ENCODE results near the gene CCDC85B.

The CCDC85B gene

GRCh38 chr11:65857853-65858680 is 32.4 kb upstream of the CCDC85B start, which contains the start of gene CFL1:
CFL1 (minus strand) TSS chr11:65858180; CDS start chr11:65858099, 81 bp downstream.
- DNase-seq (ENCODE audit: low read depth): peak; percentile 84

- DNase-seq (ENCODE audit: low read depth): no peak
These were observed 31.8 kb upstream of the CCDC85B start for GRCh38 chr11:65858681-65859087.

DNA sequence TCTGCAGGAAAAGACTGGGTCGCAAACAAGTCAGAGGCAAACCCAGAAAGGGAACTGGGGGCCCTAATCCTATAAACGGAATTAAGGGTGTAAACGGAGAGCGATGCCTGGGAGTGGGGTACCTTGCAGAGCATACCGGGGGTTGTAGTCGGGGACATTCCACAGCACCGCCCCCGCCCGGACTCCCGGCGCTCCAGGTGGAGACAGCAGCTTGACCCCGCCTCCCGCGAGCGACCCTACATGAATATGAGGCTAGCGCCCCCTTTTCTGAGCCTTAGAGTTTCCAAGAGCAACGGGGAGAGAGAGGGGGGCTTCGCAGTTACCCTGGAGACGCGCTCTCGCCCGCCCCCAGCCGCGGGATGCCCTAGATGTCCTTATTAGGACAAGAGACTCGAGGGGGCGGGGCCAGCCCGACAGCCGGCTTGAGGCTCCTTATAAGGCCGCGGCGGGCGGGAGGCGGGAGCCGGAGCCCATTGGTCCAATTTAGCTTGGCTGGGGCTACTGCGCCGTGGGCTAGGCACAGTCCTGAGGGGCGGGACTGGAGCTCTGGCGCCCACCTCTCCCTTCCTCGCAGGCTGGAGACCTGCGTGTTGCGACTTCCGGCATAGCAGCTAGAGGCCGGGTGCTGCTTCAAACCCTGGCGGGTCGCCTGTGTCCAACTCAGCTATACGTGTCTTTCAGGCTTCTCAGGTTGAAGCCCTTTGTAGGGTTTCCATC is 31.2 kb upstream of the CCDC85B start:
- peak; percentile 89 for DNase-seq (ENCODE audit: low read depth)

DNA sequence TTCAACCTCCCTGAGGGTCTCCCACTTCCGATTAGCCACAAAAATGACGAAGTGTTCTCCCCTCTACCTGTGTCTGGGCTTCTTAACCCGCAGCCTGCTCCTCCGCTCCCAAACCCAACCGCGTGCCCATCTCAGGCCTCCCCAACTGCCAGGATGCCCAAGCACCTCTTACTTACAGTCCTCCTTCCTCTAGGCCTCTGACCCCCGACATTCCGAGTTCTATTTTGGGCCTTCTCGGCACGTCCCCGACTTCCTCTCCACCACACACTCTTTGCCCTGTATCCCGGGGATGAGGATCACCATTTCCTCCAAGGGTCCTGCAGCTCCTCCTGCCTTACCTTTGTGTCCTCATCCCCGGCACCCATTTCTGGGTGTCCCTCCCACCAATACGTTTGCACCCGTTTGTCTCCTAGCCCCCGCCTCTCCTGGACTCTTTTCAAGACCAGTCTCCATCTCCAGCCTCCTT is 30.6 kb upstream of the CCDC85B start:
- DNase-seq (ENCODE audit: low read depth): peak; percentile 31

DNA sequence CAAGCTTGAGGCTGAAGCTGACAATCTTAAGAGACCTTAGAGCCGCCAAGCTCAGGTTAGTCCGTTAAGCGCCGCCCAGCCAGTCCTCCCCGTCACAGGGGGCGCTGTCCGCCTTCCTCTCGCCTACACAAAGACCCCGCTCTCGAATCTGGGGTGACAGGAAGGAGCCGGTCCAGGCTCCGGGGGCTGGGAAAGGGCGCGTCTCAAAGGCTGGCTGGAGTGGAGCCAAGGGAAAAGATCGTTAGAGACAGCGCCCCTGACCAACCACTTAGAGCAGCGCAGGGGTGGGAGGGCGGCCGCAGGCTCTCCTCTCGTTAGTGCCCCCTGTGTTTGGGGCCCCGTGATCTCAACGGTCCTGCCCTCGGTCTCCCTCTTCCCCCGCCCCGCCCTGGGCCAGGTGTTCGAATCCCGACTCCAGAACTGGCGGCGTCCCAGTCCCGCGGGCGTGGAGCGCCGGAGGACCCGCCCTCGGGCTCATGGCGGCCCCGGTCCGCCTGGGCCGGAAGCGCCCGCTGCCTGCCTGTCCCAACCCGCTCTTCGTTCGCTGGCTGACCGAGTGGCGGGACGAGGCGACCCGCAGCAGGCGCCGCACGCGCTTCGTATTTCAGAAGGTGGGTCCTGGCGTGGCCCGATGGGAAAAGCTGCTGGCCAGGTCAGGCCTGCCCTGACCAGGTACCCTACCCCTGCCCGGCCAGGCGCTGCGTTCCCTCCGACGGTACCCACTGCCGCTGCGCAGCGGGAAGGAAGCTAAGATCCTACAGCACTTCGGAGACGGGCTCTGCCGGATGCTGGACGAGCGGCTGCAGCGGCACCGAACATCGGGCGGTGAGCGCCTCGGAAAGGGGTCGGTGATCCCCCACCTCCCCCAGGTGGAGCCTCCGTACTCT is 30.0 kb upstream of the CCDC85B start, which contains the start of gene MUS81:
MUS81 (plus strand) TSS at position 156 of the 887 bp plus-strand sequence; CDS start at position 477, 321 bp downstream.
- peak; percentile 91 for DNase-seq (ENCODE audit: low read depth)

- DNase-seq (ENCODE audit: low read depth): no peak
These were observed 29.3 kb upstream of the CCDC85B start for GRCh38 chr11:65861165-65861505.

GRCh38 chr11:65861533-65862183 is 28.8 kb upstream of the CCDC85B start:
- no peak for DNase-seq (ENCODE audit: low read depth)

- DNase-seq (ENCODE audit: low read depth): no peak
These were observed 28.2 kb upstream of the CCDC85B start for GRCh38 chr11:65862191-65862735.

DNA sequence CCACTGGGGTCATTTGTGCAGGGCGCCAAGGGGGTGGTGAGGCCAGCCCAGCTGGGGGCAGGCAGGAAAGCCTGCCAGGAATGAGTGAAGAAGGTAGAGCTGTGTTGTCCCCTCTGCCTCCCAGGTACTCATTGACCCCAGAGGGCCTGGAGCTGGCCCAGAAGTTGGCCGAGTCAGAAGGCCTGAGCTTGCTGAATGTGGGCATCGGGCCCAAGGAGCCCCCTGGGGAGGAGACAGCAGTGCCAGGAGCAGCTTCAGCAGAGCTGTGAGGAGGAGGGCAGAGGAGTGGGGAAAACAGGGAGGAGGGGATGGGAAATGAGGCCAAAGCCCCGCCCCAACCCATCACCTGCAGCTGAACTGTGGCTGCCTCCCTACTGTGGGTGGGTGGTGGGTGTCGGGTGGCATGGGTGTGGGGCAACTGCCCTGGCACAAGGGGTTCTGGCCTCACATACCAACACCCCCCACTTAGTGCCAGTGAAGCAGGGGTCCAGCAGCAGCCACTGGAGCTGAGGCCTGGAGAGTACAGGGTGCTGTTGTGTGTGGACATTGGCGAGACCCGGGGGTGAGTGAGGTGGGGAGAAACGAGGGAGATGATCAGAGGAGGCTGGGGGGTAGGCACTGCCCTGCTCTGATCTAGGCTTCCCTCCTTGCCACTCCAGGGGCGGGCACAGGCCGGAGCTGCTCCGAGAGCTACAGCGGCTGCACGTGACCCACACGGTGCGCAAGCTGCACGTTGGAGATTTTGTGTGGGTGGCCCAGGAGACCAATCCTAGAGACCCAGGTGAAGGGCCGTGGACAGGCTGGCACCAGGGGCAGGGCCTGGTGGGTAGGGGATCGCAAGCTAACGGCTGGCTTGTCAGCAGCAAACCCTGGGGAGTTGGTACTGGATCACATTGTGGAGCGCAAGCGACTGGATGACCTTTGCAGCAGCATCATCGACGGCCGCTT is 27.3 kb upstream of the CCDC85B start:
- no peak for DNase-seq (ENCODE audit: low read depth)

DNA sequence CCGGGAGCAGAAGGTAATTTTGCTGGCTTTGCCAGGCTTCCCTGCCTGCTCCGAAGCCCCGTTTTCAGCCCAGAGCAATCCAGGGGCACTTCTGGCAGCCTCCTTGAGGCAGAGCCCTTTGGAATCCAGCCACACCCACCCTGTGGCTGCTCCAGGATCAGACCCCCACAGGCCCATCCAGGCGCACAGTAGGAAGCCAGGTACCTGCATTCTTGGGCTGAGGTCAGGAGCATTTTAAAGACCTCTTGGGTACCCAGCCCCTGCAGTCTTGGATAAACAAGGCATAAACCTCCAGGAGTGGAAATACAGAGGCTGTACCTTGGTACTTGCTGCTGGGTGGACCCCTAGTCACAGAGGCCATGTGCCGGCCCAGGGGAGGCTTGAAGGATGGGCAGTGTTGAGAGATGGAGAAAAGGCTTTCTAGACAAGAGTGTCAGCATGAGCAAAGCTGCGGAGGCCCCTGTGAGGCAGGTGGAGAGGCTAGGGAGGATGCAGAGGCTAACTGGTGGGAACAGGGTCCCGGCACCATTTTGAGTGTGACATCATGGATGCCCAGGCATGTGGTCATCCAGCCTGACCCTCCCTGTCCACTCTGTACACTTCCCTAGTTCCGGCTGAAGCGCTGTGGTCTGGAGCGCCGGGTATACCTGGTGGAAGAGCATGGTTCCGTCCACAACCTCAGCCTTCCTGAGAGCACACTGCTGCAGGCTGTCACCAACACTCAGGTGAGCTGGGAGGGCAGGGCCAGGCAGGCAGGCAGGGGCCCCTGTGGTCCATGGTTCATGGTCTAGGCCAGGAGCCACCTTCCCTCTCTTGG is 26.4 kb upstream of the CCDC85B start:
- DNase-seq (ENCODE audit: low read depth): no peak

DNA sequence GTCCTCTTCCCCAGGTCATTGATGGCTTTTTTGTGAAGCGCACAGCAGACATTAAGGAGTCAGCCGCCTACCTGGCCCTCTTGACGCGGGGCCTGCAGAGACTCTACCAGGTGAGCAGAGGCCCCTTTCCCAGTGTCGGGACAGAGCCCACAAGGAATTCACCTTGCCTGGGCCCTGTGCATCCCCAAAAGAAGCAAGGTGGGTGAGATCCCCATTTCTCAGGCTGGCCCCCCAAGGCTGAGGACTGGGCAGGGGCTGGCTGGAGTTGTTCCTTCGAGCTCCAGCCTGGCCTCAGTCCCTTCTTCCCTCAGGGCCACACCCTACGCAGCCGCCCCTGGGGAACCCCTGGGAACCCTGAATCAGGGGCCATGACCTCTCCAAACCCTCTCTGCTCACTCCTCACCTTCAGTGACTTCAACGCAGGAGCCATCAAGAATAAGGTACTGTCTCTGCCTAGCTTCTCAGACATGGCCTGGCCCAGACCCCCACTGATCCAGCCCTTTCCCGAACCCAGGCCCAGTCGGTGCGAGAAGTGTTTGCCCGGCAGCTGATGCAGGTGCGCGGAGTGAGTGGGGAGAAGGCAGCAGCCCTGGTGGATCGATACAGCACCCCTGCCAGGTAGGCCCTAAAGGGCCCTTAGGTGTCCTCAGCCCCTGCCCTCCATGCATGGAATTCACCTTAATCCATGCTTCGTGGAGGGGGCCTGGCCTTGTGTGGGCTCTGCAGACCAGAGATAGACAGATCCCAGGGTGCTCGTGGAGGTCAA is 25.6 kb upstream of the CCDC85B start:
- DNase-seq (ENCODE audit: low read depth): no peak

DNA sequence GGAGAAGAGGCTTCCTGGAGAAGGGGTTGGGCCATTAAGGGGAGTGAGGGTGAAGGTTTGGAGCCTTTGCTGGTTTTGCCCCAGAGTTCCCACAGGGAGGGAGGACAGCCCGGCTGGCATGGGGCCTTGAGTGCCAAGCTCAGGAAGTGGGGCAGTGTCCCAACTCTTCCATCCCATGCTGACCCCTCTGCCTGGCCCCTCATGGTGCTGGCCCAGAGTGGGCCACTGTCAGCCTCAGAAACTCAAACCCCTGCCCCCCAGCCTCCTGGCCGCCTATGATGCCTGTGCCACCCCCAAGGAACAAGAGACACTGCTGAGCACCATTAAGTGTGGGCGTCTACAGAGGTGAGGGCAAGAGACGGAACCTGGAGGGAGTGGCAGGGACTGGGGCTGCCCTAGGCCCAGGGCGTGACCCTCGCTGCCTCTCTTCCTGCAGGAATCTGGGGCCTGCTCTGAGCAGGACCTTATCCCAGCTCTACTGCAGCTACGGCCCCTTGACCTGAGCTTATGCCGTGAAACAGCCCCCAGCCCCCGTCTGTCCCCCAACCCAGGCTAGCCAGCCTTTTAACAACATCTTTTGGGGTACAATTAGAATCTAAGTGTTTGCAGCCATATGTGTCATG is 24.8 kb upstream of the CCDC85B start:
- DNase-seq (ENCODE audit: low read depth): no peak

DNA sequence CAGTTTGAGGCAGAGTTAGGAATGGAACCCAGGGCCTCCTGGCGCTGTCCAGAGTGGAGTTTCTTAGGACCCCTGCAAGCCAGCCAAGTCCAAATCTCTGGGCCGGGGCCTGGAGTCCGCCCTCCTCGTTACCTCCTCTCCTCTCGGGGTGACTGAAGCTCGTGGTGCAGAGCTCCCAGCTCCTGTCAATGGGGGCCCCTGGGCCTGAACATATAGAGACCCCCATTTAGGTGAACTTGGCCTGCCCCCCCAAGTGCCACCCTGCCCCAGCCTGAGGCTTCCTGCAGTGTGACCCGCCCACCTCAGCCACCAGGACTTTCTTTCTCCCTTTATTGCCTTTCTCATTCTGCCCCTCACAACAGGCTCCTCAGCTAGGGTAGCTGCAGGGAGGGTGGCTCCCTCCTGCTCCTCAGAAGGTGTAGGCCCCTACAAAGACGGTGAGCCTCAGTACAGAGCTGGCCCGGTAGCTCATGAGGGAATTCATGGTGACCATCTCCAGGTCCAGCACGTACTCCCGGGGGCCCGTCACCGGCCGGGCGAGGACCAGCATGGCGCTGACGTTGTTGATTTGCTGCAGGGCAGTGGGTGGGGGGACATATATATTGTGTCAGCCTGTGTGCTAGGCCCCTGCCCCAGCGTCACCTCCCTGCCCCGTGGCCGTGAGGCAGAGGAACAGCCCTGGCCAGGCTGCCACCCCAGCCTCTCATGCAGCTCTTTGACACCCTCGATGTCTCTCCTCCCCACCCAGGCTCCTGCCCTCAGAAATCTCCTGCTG is 23.8 kb upstream of the CCDC85B start:
- DNase-seq (ENCODE audit: low read depth): no peak

GRCh38 chr11:65867284-65868071 is 23.0 kb upstream of the CCDC85B start:
- no peak for DNase-seq (ENCODE audit: low read depth)

DNA sequence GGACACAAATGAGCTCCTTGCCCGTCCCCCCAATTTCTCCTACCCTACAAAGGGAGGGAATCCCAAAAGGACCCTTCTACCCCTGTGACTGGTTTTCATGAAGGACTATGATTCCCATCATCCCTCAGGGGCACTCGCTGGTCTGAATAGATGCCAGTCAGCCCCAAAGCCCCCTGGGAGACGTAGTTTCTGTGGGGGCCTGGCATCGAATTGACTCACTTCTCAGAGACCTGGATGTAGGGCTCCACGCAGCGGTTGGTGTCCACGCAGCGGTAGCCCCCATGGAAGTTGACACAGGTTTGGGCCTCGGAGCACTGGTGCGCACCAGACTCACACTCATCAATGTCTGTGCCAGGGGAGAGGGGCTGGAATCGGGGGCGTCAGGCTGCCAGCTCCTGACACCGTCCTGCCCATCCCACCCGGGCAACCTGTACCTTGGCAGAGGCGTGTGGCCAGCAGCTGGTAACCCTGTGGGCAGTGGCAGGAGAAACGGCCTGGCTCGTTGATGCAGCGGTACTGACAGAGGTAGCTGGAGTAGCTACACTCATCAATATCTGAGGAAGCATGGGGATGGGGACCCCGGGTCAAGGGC is 22.3 kb upstream of the CCDC85B start:
- DNase-seq (ENCODE audit: low read depth): no peak

GRCh38 chr11:65868907-65869306 is 21.6 kb upstream of the CCDC85B start:
- no peak for DNase-seq (ENCODE audit: low read depth)

All from stimulated activated CD8-positive, alpha-beta memory T cell treated with anti-CD3 and anti-CD28 coated beads, Interleukin-15, amount 100 ng/mL, for 24 hours (primary cell).